ENCODE data around the gene ATF2.

The ATF2 gene

GRCh38 chr2:175167792-175168563, at the start of gene ATF2:
ATF2 (minus strand) TSS chr2:175168203; CDS start chr2:175136443, 31,760 bp downstream.
- in situ Hi-C loops (cut with HindIII; ENCODE audit: low sequenced_read_pairs), result no loop called here
- peak within 1 kb of the TSS; percentile 100 for H3K4me3 ChIP-seq (ENCODE audit: low read depth, low read length)
- TF ChIP-seq, protein P1, sequence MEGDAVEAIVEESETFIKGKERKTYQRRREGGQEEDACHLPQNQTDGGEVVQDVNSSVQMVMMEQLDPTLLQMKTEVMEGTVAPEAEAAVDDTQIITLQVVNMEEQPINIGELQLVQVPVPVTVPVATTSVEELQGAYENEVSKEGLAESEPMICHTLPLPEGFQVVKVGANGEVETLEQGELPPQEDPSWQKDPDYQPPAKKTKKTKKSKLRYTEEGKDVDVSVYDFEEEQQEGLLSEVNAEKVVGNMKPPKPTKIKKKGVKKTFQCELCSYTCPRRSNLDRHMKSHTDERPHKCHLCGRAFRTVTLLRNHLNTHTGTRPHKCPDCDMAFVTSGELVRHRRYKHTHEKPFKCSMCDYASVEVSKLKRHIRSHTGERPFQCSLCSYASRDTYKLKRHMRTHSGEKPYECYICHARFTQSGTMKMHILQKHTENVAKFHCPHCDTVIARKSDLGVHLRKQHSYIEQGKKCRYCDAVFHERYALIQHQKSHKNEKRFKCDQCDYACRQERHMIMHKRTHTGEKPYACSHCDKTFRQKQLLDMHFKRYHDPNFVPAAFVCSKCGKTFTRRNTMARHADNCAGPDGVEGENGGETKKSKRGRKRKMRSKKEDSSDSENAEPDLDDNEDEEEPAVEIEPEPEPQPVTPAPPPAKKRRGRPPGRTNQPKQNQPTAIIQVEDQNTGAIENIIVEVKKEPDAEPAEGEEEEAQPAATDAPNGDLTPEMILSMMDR (IDR thresholded peaks at IDR 0.05; ENCODE audit: low read depth, low read length), result no peak
- DNase-seq (ENCODE audit: low read depth, low spot score), result peak; percentile 100

DNA sequence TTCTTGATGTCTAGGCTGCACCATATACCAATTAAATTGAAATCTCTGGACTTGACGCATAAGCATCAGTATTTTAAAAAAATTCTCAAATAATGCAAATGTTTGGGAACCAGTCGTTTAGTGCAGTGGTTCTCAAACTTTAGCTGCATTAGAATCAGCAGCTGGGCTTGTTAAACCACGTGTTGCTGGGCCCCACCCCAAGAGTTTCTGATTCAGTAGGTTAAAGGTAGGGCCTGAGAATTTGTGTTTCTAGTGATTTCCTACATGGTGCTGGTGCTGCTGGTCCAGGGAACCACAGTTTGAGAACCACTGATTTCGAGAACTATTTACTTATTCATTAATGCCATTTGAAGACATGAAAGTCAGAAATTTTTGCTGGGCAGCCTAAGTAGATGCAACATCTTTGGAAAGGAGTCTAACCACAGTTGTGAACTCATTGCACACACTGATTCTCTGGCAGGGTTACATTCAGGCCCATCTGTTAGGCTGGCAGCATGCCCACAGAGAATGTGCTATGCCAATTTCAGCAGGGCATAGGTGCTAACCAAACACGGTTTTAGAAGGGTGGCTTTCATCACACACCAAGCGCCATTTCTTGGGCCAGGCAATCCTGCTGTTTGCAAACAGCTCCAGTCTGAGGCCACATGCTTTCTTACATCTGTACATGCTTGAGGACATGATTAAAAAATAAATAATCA, 39.9 kb upstream of the ATF2 start:
- DNase-seq (ENCODE audit: low read depth, low spot score), result no peak
- in situ Hi-C loops (cut with HindIII; ENCODE audit: low sequenced_read_pairs), result no loop called here
- no peak overlapping the region for H3K4me3 ChIP-seq (ENCODE audit: low read depth, low read length)
- TF ChIP-seq, protein P1 (IDR thresholded peaks at IDR 0.05; ENCODE audit: low read depth, low read length), result no peak

DNA sequence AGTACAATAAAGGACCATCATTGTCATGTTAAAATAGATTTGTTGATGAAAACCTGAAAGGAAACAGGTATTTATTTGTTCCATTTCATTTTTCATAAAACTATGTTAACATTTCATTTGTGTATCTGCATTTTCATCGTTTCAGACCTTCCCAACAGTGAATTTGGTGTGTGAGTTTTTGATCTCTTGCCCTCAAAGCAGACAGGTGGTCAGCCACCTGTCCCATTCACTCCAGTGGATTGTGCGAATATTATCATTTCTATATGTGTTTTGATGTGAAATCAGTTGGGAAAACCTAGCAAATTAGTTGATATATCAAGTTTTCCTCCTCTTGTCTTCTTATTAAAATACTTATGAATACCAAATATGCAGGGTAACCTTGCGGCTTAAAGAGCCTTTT, 38.9 kb upstream of the ATF2 start:
- in situ Hi-C loops (cut with HindIII; ENCODE audit: low sequenced_read_pairs), result no loop called here
- H3K4me3 ChIP-seq (ENCODE audit: low read depth, low read length), result no peak overlapping the region
- TF ChIP-seq, protein P1 (IDR thresholded peaks at IDR 0.05; ENCODE audit: low read depth, low read length), result no peak
- no peak for DNase-seq (ENCODE audit: low read depth, low spot score)

DNA sequence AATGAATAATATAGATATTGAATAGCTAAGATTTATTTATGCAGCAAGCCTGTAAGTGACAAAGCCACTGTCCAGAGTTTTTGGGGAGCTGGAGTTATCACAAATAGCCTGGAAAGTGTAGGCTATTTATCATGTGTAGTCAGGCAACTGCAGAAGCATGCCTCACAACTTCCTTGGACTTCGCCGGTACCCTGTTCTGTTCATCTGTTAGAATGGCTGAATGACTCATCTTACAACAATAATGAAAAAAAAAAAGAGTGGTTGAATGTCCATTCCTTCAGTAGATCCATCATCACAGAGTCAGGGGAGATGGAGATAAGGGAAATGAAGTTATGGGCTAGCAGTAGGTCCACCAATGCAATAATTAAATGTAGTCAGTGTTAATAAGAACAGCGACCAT, 37.5 kb upstream of the ATF2 start:
- in situ Hi-C loops (cut with HindIII; ENCODE audit: low sequenced_read_pairs), result no loop called here
- H3K4me3 ChIP-seq (ENCODE audit: low read depth, low read length), result no peak overlapping the region
- TF ChIP-seq, protein P1 (IDR thresholded peaks at IDR 0.05; ENCODE audit: low read depth, low read length), result no peak
- DNase-seq (ENCODE audit: low read depth, low spot score), result peak; percentile 41

DNA sequence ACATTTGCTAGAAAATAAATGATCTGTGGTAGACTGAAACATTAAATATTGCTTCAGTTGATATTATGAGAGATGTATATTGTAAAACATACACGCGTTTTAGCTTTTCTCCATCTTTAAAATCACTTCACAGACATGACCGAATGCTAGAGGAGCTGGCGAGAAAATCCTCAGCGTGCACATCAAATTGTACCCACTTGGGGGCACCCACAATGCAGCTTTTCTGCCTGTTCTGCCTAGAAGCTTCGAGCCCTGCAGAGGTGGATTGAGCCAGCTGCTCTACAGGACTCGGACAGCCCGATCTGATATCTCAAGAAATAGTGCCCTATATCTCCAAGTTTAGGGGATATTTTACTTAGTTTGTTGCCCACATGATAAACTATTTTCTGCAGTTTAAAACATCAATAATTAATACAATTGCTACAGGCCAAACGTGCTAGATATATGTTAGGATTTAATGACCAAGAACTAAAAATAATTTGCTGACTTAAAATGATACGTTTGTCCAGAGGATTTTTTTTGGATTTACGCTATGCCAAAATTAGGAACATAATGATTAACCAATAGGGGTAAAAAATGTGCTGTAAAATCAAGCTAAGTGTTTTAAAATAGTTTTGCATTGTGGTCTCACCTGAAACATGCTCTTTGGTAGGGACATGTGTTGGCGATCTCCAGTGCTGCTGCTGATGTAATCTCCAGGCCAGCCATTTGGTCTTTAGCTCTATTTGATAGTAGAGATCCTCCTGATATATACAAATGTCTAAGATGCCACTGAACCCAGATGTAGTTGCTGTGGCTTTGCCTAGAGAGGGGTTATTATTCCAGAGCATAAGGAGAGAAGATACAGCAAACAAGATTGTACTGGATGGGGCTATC, 35.9 kb upstream of the ATF2 start:
- in situ Hi-C loops (cut with HindIII; ENCODE audit: low sequenced_read_pairs), result no loop called here
- peak; percentile 43 for DNase-seq (ENCODE audit: low read depth, low spot score)
- no peak overlapping the region for H3K4me3 ChIP-seq (ENCODE audit: low read depth, low read length)
- TF ChIP-seq, protein P1 (IDR thresholded peaks at IDR 0.05; ENCODE audit: low read depth, low read length), result peak; percentile 65

- in situ Hi-C loops (cut with HindIII; ENCODE audit: low sequenced_read_pairs), result no loop called here
- no peak overlapping the region for H3K4me3 ChIP-seq (ENCODE audit: low read depth, low read length)
- TF ChIP-seq, protein P1 (IDR thresholded peaks at IDR 0.05; ENCODE audit: low read depth, low read length), result no peak
- no peak for DNase-seq (ENCODE audit: low read depth, low spot score)
These were observed 27.0 kb upstream of the ATF2 start for GRCh38 chr2:175195012-175195411.
